ENCODE data around the gene DPF1.

Gene DPF1

DNA sequence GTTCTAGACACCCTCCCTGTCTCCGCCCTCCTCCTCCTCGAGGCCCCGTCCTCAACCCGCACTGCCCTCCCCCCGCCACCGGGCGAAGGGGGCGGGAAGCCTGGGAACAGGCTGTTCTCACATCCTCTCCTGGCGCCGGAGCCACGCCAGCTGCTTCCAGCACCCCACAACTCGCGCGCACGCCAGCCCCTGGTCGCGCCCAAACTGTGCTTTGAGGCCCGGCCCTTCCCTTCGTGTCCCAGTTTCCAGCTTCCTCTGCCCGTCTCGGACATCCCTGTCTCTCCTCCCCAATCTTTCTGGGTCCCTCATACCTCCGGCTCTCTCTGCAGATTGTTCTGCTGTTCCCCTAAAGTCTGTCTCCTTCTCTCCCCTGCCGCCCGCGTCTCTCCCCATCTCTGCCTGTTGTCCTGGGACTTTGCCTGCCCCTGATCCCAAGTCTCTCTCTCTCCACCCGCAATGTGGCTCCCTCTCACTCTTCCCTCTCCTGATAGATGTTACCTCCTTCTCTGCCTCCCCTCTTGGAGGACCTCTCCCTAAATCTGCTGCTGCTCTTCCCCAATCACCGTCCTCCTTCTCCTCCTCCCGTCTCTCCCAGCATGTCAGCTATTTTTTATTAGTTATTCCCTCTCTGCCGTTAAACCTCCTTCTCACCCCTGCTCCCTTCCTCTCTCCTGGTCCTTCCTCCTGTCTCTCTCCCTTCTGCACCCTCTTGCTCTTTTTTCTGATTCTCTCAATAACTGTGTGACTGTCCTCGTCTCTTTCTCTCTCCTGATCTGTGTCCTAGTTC is 14.2 kb downstream of the DPF1 start:
- no peak for TF ChIP-seq POLR2AphosphoS5 (IDR thresholded peaks at IDR 0.05; ENCODE audit: borderline replicate concordance, low read depth, low read length)
- no peak for TF ChIP-seq EZH2 (IDR thresholded peaks at IDR 0.05)
- TF ChIP-seq FOXP2 (optimal IDR thresholded peaks at IDR 0.05; ENCODE audit: control extremely low read depth, extremely low read length, insufficient read depth) = no peak
- Histone ChIP-seq H3K9ac (ENCODE audit: insufficient read length) (no peak overlapping the region), H3K4me3 (peak overlapping the region; percentile 53), H3K27ac (no peak overlapping the region), H3K36me3 (ENCODE audit: insufficient read depth, low read length) (no peaks in the 10 kb centered on the region), H3K9me3 (ENCODE audit: low read depth, low read length) (no peaks in the 10 kb centered on the region)
- DNase-seq (ENCODE audit: low read depth, low spot score) = no peak

GRCh38 chr19:38209152-38209551 is 14.9 kb downstream of the DPF1 start:
- no peak overlapping the region for H3K9ac ChIP-seq (ENCODE audit: insufficient read length)
- no peaks in the 10 kb centered on the region for H3K36me3 ChIP-seq (ENCODE audit: insufficient read depth, low read length)
- no peaks in the 10 kb centered on the region for H3K9me3 ChIP-seq (ENCODE audit: low read depth, low read length)
- no peak overlapping the region for H3K27ac ChIP-seq
- no peak for DNase-seq (ENCODE audit: low read depth, low spot score)
- H3K4me3 ChIP-seq = no peak overlapping the region
- no peak for TF ChIP-seq POLR2AphosphoS5 (IDR thresholded peaks at IDR 0.05; ENCODE audit: borderline replicate concordance, low read depth, low read length)
- TF ChIP-seq EZH2 (IDR thresholded peaks at IDR 0.05) = no peak
- TF ChIP-seq FOXP2 (optimal IDR thresholded peaks at IDR 0.05; ENCODE audit: control extremely low read depth, extremely low read length, insufficient read depth) = no peak

GRCh38 chr19:38208571-38208970 is 15.5 kb downstream of the DPF1 start:
- no peak for DNase-seq (ENCODE audit: low read depth, low spot score)
- TF ChIP-seq EZH2 (IDR thresholded peaks at IDR 0.05) (no peak), FOXP2 (optimal IDR thresholded peaks at IDR 0.05; ENCODE audit: control extremely low read depth, extremely low read length, insufficient read depth) (no peak), POLR2AphosphoS5 (IDR thresholded peaks at IDR 0.05; ENCODE audit: borderline replicate concordance, low read depth, low read length) (no peak)
- Histone ChIP-seq H3K9me3 (ENCODE audit: low read depth, low read length) (no peaks in the 10 kb centered on the region), H3K36me3 (ENCODE audit: insufficient read depth, low read length) (no peaks in the 10 kb centered on the region), H3K4me3 (no peak overlapping the region), H3K27ac (no peak overlapping the region), H3K9ac (ENCODE audit: insufficient read length) (no peak overlapping the region)

DNA sequence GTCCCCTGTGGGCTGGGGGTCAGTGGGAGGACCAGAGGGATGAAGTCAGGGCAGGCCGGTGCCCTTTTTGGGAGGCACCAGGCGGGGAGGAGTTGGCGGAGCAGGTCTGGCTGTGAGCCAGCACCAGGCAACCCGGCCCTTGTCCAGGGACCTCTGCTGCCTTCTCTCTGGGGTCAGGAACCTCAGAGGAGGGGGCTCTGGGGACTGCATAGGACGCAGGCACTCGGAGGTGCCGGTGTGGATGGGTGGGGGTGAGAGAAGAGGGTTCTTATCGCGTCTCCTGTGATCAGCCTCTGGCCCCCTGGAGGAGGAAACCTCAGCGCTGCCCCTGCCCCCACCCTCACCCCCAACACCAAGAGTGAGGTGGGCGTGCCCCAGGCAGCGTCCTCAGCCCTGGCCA is 16.5 kb downstream of the DPF1 start:
- no peak for TF ChIP-seq POLR2AphosphoS5 (IDR thresholded peaks at IDR 0.05; ENCODE audit: borderline replicate concordance, low read depth, low read length)
- TF ChIP-seq FOXP2 (optimal IDR thresholded peaks at IDR 0.05; ENCODE audit: control extremely low read depth, extremely low read length, insufficient read depth) = no peak
- TF ChIP-seq EZH2 (IDR thresholded peaks at IDR 0.05) = no peak
- Histone ChIP-seq H3K9me3 (ENCODE audit: low read depth, low read length) (no peaks in the 10 kb centered on the region), H3K36me3 (ENCODE audit: insufficient read depth, low read length) (no peaks in the 10 kb centered on the region), H3K4me3 (no peak overlapping the region), H3K27ac (no peak overlapping the region), H3K9ac (ENCODE audit: insufficient read length) (no peak overlapping the region)
- DNase-seq (ENCODE audit: low read depth, low spot score) = no peak

GRCh38 chr19:38206928-38207327 is 17.1 kb downstream of the DPF1 start:
- Histone ChIP-seq H3K9me3 (ENCODE audit: low read depth, low read length) (no peaks in the 10 kb centered on the region), H3K4me3 (no peak overlapping the region), H3K9ac (ENCODE audit: insufficient read length) (no peak overlapping the region), H3K36me3 (ENCODE audit: insufficient read depth, low read length) (no peaks in the 10 kb centered on the region), H3K27ac (no peak overlapping the region)
- no peak for TF ChIP-seq FOXP2 (optimal IDR thresholded peaks at IDR 0.05; ENCODE audit: control extremely low read depth, extremely low read length, insufficient read depth)
- no peak for TF ChIP-seq POLR2AphosphoS5 (IDR thresholded peaks at IDR 0.05; ENCODE audit: borderline replicate concordance, low read depth, low read length)
- TF ChIP-seq EZH2 (IDR thresholded peaks at IDR 0.05) = no peak
- no peak for DNase-seq (ENCODE audit: low read depth, low spot score)

DNA sequence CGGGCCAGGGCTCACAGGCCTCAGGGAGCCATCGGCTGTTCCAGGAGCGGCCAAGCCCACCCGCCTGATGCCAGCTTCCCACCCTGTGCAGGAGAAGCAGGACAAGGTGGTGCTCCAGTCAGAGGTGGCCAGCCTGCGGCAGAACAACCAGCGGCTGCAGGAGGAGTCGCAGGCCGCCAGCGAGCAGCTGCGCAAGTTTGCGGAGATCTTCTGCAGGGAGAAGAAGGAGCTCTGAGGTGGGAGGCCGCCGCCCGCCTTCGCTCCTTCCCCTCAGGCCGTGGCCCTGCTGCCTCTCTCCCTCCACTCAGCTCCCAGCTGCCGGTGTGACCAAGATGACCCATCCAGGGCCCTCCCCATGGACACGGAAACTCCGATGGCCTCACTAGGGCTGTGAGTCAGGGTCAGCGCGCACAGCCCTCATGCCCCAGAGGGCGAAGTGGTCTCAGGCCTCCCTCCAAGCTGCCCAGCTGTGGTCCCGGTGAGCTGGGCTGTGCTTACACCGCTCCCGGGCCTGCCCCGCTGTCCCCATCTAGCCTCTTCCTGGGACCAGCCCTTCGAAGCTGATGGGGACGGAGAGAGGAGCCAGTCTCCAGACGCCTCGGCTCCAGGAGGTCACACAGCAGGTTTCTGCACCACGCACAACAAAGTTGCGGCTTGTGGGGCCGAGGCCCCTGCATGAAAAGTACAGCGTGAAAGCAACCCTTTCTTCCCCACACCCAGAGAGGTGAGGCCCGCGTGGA is 17.8 kb downstream of the DPF1 start:
- H3K27ac ChIP-seq = no peak overlapping the region
- no peak overlapping the region for H3K4me3 ChIP-seq
- no peak for TF ChIP-seq EZH2 (IDR thresholded peaks at IDR 0.05)
- TF ChIP-seq POLR2AphosphoS5 (IDR thresholded peaks at IDR 0.05; ENCODE audit: borderline replicate concordance, low read depth, low read length) = no peak
- no peak for TF ChIP-seq FOXP2 (optimal IDR thresholded peaks at IDR 0.05; ENCODE audit: control extremely low read depth, extremely low read length, insufficient read depth)
- H3K9ac ChIP-seq (ENCODE audit: insufficient read length) = no peak overlapping the region
- no peak for DNase-seq (ENCODE audit: low read depth, low spot score)
- H3K36me3 ChIP-seq (ENCODE audit: insufficient read depth, low read length) = no peaks in the 10 kb centered on the region
- H3K9me3 ChIP-seq (ENCODE audit: low read depth, low read length) = no peaks in the 10 kb centered on the region

DNA sequence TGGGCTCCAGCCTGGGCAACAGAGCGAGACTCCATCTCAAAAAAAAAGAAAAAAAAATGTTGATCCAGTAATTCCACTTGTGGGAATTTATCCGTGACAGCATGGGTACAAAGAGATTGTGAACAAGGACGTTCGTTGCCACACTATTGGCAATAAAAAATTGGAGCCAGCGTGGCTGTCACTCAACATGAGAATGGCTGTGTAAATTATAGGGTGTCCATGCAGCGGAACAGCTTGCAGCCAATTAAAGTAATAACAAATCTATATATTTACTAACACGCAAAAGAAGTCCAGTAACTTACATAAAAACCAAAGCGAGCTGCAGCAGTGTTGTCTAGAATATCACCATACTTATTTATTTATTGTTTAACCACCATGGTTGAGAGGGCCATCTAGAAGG is 19.3 kb downstream of the DPF1 start:
- Histone ChIP-seq H3K9ac (ENCODE audit: insufficient read length) (no peak overlapping the region), H3K27ac (no peak overlapping the region), H3K9me3 (ENCODE audit: low read depth, low read length) (no peaks in the 10 kb centered on the region), H3K4me3 (no peak overlapping the region), H3K36me3 (ENCODE audit: insufficient read depth, low read length) (no peaks in the 10 kb centered on the region)
- DNase-seq (ENCODE audit: low read depth, low spot score) = no peak
- TF ChIP-seq EZH2 (IDR thresholded peaks at IDR 0.05) = no peak

- no peak for DNase-seq (ENCODE audit: low read depth, low spot score)
- no peaks in the 10 kb centered on the region for H3K36me3 ChIP-seq (ENCODE audit: insufficient read depth, low read length)
- H3K9ac ChIP-seq (ENCODE audit: insufficient read length) = no peak overlapping the region
- H3K27ac ChIP-seq = no peak overlapping the region
- no peaks in the 10 kb centered on the region for H3K9me3 ChIP-seq (ENCODE audit: low read depth, low read length)
- TF ChIP-seq EZH2 (IDR thresholded peaks at IDR 0.05) (no peak), FOXP2 (optimal IDR thresholded peaks at IDR 0.05; ENCODE audit: control extremely low read depth, extremely low read length, insufficient read depth) (no peak), POLR2AphosphoS5 (IDR thresholded peaks at IDR 0.05; ENCODE audit: borderline replicate concordance, low read depth, low read length) (no peak)
- H3K4me3 ChIP-seq = no peak overlapping the region
Measured at GRCh38 chr19:38204096-38204495, 19.9 kb downstream of the DPF1 start.

Data from SK-N-MC (cell line).